ENCODE measurements around the gene TBC1D7. TPM values are rescaled to one million over a fixed set of nuclear protein-coding genes. Genes with fewer than 3 reads are reported as not detected.

TBC1D7 gene
- total RNA-seq, 1 experiment from 2014 or later = 18.1 TPM

- no peak for DNase-seq (ENCODE audit: low read depth)
These were observed 8.3 kb downstream of the TBC1D7 start for GRCh38 chr6:13319891-13320564.

- DNase-seq (ENCODE audit: low read depth) = no peak
These were observed 9.5 kb downstream of the TBC1D7 start for GRCh38 chr6:13318821-13319220.

GRCh38 chr6:13315896-13316295 is 12.4 kb downstream of the TBC1D7 start:
- no peak for DNase-seq (ENCODE audit: low read depth)

GRCh38 chr6:13314806-13315205 is 13.5 kb downstream of the TBC1D7 start:
- no peak for DNase-seq (ENCODE audit: low read depth)

- no peak for DNase-seq (ENCODE audit: low read depth)
These were observed 17.2 kb downstream of the TBC1D7 start for GRCh38 chr6:13311155-13311554.

- DNase-seq (ENCODE audit: low read depth) = no peak
These were observed 20.0 kb downstream of the TBC1D7 start for GRCh38 chr6:13308332-13308731.

- peak; percentile 59 for DNase-seq (ENCODE audit: low read depth)
These were observed 20.8 kb downstream of the TBC1D7 start for GRCh38 chr6:13307508-13307995.

- no peak for DNase-seq (ENCODE audit: low read depth)
These were observed 22.5 kb downstream of the TBC1D7 start for GRCh38 chr6:13305791-13306190.

GRCh38 chr6:13305288-13305687 is 23.0 kb downstream of the TBC1D7 start:
- DNase-seq (ENCODE audit: low read depth) = no peak

GRCh38 chr6:13304580-13305260 is 23.6 kb downstream of the TBC1D7 start:
- DNase-seq (ENCODE audit: low read depth) = no peak

- no peak for DNase-seq (ENCODE audit: low read depth)
These were observed 24.2 kb downstream of the TBC1D7 start for GRCh38 chr6:13304101-13304500.

GRCh38 chr6:13303668-13304017 is 24.7 kb downstream of the TBC1D7 start:
- peak; percentile 70 for DNase-seq (ENCODE audit: low read depth)

- DNase-seq (ENCODE audit: low read depth) = peak; percentile 97
These were observed 25.3 kb downstream of the TBC1D7 start for GRCh38 chr6:13302751-13303667.

- no peak for DNase-seq (ENCODE audit: low read depth)
These were observed 26.0 kb downstream of the TBC1D7 start for GRCh38 chr6:13302291-13302690.

GRCh38 chr6:13300643-13301590 is 27.4 kb downstream of the TBC1D7 start:
- DNase-seq (ENCODE audit: low read depth) = no peak

- DNase-seq (ENCODE audit: low read depth) = no peak
These were observed 28.4 kb downstream of the TBC1D7 start for GRCh38 chr6:13299918-13300317.

GRCh38 chr6:13299403-13299821 is 28.9 kb downstream of the TBC1D7 start:
- DNase-seq (ENCODE audit: low read depth) = no peak

- DNase-seq (ENCODE audit: low read depth) = no peak
These were observed 29.9 kb downstream of the TBC1D7 start for GRCh38 chr6:13298446-13298845.

GRCh38 chr6:13297391-13297790 is 30.9 kb downstream of the TBC1D7 start:
- DNase-seq (ENCODE audit: low read depth) = no peak

- DNase-seq (ENCODE audit: low read depth) = no peak
These were observed 31.8 kb downstream of the TBC1D7 start for GRCh38 chr6:13296536-13296997.

- DNase-seq (ENCODE audit: low read depth) = no peak
These were observed 32.8 kb downstream of the TBC1D7 start for GRCh38 chr6:13295576-13295975.
